Adipose tissue (tissue), 3 donors: ENCODE results near the gene CEP170B. TPM values are rescaled to one million over a fixed set of nuclear protein-coding genes. Genes with fewer than 3 reads are reported as not detected.

Experiments
- H3K27ac ChIP-seq: one replicate; pipeline ENCODE4 v1.5.1; 2013; ENCODE audit warnings: low read depth, low read length
- WGBS, 3 donors: extraction: QIAGEN DNeasy Blood & Tissue Kit; methylation state at CpG; one replicate each; pipeline ENCODE4 v1.1.7; 2013; 5-methylcytosine and 5-hydroxymethylcytosine counted together
- polyA plus RNA-seq, 3 donors: library from polyadenylated mRNA; stranded (reverse); fragments of 200-250 nt; gene quantifications; one replicate each; pipeline ENCODE4 v1.2.3, GENCODE V29; 2013
- donor health status: healthy with polysubstance abuse.
- donor health status: Bipolar disorder and iron deficiency.
- donor health status: healthy.

Gene CEP170B
- polyA plus RNA-seq, 3 donors, result 10.2 to 17.1 (median 11.8) TPM

DNA sequence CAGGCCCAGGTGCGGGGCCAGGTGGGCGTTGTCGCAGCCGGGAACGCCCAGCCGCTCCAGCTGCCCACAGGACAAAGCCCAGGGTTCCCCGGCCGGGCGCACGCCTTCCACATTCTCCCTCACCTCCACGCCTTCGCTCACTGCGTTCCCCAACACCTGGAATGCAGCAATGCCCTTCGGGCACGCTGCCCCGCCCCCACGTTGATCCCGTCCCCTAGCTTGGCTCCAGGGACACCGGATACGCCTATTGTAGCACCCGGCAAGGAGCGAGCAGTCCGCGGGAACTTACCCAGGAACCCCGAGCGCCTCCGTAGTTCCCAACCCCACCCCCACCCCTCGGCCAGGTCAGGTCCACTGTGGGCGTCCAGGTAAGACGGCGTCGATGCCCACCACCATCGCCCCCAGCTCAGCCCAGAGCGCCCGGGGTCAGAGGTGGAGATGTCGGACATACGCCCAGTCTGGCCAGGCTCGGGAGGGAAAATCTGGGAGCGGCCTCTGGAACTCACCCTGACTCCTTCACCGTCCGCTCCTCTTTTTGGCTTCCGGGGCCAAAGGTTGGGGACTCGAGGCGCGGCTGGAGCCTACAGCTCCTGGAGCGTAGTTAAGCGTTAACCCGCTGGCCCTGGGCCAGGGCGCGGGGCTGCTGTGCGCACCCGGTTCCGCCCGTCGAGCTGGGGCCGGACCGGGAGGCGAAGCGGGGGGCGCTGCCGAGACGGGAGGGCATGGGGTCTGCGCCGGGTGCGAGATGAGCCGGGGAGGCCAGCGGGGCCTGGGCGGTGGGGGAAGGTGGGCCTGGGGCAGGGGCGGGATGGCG, 594 bp upstream of the CEP170B start:
- WGBS, 3 donors, result 1 to 4% (median 3%) methylated on average over 55 to 70 of the region's 70 CpGs
- no peak overlapping the region for H3K27ac ChIP-seq

DNA sequence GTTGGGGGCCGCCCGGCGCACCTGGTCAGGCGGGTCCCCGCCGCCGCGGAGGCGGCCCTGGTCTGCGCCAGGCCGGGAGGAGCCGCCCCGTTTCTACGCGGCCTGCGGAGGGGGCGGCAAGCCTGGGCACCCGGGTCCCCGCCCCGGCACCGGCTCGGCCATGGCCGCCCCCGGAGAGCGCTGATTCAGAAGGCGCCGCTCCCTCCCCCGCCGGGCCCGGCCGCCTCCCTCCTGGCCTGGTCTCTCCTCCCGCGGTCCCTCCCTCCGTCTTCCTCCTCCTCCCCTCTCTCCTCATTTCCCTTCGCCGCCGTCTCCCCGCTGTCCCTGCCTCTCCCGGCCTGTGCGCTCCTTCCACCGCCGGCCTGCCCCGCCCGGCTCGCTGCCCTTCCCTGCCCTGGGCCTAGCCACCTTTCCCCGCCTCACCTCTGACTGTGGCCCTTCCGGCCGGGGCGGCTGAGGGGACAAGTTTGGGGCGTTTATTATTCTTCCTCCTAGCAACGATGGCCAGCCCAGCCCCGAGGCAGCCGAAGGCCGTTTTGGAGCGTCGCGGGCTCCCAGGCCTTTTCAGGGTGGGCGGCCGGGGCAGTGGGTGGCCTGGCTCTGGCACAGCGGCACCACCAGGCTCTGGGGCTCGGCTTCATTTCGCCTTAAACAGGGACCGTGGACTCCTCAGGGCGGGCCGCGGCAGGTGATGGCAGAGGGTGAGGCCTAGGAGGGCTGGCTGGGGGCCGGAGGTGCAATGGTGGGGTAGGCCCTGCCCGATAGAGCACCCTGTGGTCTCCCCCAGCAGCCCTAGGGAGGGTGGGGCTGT, 768 bp downstream of the CEP170B start:
- H3K27ac ChIP-seq, result no peak overlapping the region
- WGBS, 3 donors, result 5 to 12% (median 11%) methylated on average over 38 to 67 of the region's 68 CpGs

DNA sequence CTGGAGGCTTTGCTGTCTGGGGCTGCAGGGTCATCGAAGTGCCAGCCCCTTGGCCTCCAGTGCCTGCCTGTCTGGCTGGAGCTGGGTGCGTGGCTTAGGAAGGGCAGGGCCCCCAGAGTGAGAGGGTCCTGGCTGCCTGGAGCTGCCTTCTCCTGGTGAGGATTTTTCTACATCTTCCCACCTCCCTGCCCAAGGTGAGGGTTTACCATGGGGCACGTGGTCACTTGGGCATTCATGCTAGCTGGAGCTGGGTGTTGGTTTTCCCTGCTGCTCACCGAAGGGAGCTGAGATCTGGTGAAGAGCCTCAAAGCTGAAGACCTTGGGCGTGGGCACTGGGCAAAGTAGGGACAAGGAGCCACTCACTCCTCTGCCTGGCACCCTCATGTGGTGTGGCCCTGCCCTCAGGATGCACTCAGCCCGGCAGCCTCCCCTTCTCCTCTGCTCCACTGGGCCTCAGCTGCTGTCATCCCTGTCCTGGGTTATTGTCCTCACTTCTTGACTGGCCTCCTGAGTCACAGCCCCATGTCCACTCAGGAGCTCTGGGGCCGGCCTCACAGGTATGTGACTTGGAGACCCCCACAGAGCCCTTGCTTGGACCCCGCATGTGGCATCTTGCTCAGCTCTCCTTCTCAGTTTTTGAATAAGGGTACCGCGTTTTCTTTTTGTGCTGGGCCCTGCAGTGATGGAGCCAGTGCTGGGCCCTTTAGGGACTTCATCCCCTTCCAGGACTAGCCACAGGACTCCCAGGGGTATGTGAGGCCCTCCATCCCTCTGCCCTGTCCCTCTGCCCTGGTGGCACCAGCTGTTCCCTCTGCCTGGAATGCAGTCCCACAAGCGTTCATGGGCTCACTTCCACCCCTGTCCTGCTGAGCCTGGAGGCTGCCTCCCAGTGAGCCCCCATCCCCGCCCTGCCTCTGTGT, 1.6 kb downstream of the CEP170B start:
- H3K27ac ChIP-seq, result no peak overlapping the region
- WGBS, 3 donors, result 74 to 91% (median 87%) methylated on average over 12 of the region's 12 CpGs

DNA sequence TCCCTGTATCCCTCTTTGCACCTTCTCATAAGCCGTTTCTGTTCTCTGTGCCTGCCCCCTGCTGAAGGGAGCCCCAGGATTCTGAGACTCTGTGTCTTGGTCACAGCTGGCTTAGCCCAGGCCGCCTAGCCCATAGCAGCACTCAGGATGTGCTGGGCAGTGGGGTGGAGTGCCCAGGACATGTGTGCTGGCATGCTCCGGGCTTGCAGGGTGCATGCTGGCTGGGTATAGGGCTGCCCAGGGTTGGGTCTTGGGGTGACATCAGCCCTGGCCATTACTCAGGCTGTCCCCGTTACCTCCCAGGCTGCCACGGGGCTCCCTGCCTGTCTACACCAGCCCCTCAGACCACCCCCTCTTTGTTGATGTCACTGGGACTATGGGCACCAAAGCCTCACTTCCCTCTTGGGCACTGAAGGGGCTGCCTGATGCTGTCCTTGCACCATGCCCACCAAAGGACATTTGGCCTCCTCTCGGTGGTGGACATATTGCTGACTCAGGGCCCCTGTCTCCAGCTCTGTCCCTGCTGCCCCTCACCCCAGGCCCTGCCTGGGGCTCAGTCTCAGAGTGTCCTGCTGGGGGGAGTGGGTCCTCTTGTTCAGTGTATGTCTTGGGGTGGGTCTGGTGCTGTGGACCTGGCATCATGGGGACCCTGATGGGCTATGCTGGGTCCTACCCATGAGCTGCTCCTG, 2.4 kb downstream of the CEP170B start:
- WGBS, 3 donors, result 88 to 91% (median 89%) methylated on average over 6 of the region's 6 CpGs
- H3K27ac ChIP-seq, result no peak overlapping the region

DNA sequence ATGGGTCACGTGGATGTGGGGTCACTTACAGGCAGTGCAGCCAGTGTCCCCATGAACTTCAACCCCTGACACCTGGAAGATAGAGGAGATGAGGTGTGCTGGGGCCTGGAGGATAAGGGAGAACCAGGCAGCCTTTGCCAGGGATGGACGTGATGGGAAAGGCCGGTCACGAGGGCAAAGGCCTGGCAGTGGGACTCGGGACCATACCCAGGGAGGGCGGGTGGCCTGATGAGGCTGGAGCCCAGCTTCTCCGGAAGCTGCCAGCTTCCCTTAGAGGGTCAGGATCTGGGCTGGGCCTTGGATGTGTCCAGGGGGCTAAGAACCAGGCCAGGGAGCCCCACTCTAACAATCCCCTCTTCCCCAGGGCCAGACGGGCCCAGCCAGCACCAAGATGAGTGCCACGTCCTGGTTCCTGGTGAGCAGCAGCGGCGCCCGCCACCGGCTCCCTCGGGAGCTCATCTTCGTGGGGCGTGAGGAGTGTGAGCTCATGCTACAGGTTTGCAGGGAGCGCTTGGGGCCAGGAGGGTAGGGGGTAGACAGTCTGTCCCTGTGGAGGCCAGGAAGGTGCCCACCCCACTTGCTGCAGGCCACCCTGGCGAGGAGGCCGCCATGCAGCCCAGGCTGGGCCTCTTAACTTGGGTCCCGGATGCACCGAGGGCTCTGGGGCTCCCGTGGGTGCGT, 3.1 kb downstream of the CEP170B start:
- 87 to 93% (median 90%) methylated on average over 21 to 23 of the region's 23 CpGs for WGBS, 3 donors
- H3K27ac ChIP-seq, result no peak overlapping the region

DNA sequence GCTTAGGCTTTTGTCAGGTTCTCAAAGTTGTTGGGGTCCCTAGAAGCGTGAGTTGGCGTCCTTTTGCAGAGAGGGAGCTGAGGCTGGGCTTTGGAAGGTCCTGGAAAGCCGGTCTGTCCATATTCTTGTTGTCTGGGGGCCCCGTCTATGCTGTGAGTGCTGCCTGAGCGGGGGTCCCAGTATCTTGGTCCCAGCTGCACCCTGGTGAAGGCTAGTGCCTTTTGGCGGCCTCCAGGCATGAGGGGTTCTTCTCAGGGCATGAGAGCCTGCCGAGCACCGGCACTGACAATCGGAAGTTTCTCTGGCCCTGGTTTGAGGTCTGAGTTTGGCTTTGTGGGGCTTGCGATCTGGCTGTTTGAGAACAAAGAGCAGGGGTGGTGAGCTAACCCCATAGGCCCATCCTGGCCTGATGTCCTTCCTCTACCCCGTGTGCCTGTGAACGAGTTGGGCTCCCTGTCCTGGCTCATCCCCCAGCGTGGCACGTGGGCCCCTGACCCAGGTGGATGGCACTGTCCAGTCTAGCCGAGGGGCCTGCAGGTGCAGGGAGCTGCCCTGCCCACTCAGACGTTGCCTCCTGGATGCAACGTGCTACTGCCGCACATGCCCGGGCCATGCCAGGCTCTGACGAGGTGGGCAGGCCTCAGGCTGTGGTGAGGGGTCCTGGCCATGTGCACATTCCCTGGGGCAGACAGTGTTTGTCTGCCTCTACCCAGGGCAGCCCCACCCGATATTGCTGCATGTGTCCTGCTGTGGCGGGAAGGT, 3.9 kb downstream of the CEP170B start:
- WGBS, 3 donors, result 92 to 95% (median 93%) methylated on average over 22 of the region's 22 CpGs
- H3K27ac ChIP-seq, result no peak overlapping the region

DNA sequence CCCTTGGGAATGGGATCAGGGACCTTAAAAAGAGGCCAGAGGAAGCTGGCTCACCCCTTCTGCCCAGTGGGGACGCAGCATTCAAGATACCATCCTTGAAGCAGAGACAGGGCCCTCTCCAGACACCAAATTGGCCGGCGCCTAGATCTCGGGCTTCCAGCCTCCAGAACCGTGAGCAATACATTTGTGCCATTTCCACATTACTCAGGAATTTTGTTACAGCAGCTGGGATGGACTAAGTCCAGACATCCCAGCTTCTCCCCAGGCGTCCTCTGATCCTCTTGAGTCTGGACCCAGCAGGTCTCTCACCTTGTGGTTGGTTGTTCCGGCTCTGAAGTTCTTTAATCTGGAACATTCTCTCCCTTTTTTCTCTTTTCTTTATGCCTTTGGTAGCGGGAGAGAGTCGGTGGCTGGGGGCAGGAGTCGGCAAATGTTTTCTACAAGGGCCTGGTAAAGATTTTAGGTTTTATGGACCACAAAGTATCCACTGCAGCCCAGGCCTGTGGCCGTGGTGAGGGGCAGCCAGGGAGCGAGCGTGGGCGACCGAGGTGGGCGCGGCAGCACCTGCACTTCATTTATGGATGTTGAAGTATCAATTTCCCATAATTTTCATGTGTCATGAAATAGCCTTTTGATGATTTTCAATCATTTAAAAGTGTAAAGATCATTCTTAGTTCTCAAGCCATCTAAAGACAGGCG, 4.8 kb downstream of the CEP170B start:
- WGBS, 3 donors, result 95 to 96% (median 96%) methylated on average over 18 of the region's 18 CpGs
- H3K27ac ChIP-seq, result no peak overlapping the region

DNA sequence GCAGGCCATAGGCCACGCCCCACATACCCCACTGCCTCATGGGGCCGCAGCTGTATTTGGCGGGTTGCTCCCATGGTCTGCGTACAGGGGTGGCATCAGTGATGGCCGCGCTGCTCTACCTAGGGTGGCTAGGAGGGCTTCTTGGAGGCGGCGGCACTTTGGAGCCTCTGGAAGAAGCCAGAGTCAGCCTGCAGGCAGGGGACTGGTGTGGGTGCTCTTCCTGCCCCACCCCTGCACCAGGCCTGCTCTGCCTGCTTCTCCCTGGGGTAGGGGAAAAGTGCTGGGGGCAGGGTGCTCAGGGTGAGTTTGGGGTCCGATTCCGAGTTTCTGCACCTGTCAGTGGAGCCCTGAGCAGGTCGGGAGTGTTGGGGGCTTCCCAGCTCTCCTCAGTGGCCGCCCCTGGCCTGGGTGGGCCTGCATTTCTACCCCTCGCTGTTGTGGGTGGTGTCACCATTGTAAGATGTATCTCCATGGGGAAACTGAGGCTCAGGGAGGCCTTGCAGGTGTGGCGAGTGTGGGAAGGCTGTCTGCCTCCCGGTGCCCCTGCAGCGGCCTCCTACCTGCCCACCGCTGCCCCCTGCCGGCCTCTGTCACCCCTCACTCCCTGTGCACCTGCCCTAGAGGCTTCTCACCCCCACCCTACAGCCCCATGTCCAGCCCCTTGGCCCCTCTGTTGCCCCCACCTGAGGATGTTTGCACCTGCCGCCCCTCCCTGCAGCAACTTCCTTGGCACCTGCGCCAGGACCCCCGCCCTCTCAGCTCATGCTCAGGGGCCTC, 5.5 kb downstream of the CEP170B start:
- H3K27ac ChIP-seq, result no peak overlapping the region
- whole genome bisulfite sequencing, 3 donors, result 76 to 79% (median 79%) methylated on average over 14 to 21 of the region's 21 CpGs

DNA sequence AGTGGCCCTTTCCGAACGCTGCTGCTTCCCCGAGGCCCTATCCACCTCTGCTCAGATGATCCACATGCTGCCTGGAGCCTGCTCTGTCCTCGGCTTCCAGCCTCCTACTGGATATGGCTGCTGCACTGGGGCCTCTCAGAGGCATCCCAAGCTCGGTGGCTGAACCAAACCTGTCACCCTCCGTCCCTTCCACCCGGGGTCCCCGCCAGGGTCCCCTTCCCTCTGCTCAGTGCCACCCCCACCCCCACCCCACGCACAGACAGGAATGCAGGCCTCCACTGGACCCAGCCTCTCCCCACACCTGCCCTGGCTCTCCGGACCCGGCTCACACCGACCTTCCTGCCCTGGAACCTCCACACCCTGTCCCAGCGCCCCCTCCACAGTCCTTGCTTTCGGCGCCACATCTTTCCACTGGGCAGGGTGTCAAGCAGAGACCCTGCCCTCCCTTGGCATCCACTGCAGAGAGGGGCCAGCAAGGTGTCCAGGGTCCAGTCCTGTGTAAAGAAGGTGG, 6.1 kb downstream of the CEP170B start:
- no peak overlapping the region for H3K27ac ChIP-seq
- 82 to 90% (median 83%) methylated on average over 15 of the region's 15 CpGs for WGBS, 3 donors

DNA sequence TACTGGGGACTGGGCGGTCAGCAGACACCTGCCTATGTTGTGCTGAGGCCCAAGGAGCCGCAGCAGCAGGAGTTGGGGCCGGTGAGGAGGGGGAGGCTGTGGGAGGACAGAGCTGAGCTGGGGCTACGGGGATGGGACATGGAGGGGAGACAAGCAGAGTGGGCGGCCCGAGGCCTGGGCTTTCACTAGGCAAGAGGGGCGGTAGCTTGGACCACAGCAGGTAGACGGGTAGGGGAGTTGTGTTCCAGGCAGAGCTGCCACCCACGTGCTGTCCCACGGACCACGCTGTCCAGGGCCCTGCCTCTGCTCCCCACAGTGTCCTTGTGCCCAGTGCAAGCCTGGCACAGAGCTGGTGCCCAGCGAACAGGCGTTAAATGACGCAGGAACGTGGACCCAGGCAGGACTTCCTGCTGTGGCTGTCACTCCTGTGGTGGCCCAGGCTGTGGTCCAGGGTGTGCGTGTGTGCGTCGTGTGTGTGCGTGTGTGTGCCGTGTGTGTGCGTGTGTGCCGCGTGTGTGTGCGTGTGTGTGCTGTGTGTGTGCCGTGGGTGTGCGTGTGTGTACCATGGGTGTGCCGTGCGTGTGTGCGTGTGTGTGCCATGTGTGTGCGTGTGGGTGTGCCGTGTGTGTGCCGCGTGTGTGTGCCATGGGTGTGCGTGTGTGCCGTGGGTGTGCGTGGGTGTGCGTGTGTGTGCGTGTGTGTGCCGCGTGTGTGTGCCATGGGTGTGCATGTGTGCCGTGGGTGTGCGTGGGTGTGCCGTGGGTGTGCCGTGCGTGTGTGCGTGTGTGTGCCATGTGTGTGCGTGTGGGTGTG, 6.8 kb downstream of the CEP170B start:
- 84 to 91% (median 86%) methylated on average over 32 to 43 of the region's 47 CpGs for WGBS, 3 donors
- no peak overlapping the region for H3K27ac ChIP-seq

DNA sequence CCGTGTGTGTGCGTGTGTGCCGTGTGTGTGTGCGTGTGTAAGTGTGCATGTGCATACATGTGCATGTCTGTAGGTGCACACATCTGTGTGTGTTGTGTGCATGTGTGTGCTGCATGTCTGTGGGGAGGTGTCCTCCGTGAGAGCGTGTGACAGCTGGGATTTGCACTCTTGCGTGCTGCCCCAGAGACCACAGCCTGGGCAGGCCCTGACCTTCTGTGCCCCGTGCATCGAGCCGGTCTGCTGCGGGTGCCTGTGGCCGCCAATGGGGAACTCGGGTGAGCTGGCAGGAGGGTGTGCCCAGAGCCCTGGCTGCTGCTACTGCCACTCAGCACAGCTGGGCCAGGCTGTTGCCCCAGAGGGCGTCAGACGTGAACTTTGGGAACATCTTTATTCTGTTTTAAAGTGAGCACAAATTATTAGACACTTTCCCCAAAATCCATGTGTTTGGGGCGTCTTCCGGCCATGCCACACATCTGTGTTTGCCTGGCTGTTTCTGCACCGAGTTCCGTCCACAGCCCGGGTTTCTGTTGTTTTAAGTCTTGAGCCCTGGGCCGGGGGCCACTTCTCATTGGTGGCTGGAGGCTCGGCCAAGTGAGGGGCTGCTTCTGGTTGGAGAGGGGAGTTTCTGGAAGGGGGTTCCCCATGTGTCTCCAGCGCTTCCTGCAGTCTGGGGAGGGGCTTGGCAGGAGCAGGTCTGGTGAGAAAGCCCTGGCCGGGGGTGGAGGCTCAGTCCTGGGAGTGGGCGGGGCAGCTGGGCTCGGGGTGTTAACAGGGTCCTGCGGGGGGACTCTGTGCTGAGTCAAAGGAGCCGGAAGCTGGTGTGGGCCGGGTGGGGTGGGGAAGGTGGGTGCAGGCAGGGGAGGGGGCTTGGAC, 7.6 kb downstream of the CEP170B start:
- WGBS, 3 donors, result 25 to 64% (median 25%) methylated on average over 27 to 29 of the region's 29 CpGs
- H3K27ac ChIP-seq, result no peak overlapping the region

DNA sequence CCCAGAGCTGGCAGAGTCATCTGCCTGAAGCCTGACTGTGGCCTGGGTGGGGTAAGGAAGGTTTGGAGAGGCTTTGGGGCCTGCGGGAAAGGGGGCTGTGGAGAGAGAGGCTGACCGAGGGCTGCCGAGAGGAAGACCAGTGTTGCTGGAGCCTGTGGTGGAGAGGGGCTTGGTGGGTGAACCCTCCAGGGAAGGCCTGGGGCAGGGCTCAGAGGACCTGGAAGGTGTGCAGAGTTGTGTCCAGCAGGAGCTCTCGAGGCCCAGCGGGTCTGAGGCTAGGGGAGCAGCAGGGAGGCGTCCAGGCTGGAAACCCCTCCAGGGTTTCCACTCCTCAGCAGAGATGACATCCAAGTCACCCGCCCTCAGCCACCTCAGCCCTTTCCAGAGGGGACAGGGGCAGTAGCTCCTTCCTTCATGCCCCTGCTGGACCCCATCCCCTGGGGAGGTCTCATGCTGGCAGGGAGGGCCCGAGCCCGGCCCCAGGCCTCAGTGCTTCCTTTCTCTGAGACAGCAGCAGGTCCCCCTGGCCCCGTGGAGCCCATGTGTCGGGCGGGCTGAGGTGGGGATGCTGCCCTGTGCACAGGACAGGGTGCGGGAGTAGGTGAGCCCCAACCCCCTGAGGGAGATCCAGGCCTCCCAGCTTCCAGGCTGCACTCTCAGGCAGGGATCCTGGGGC, 8.4 kb downstream of the CEP170B start:
- 86 to 93% (median 92%) methylated on average over 13 of the region's 13 CpGs for WGBS, 3 donors
- no peak overlapping the region for H3K27ac ChIP-seq

DNA sequence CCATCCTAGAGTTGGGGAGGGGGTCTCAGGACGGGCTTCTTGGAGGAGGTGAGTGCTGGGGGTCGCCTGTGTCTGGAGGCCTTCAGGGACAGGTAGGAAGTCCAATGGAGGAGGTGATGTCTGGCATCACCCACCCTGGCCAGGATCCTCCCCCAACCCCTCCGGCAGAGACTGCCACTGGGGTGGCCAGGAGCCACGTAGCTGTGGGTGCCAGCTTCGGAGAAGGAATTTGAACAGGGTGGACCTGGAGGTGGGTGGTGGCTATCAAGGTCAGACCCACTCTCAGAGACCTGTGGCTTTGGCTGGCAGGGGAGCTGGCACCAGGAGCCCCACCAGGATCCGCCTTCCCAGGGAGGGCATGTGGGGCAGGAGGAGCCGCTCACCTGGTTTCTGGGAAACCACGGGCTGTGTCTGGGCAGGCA, 9.1 kb downstream of the CEP170B start:
- WGBS, 3 donors, result 71 to 76% (median 75%) methylated on average over 7 to 8 of the region's 8 CpGs
- H3K27ac ChIP-seq, result no peak overlapping the region
